ENCODE results near the gene OLFML1. TPM values are rescaled to one million over a fixed set of nuclear protein-coding genes. Genes with fewer than 3 reads are reported as not detected.

OLFML1 gene
- total and polyA plus RNA-seq, 2 donors (not counting 3 experiments of a cell fraction or from before 2014, with no cell fraction given) = not detected

- DNase-seq (ENCODE audit: low read depth, low spot score) = no peak
- no peak for FAIRE-seq
- no peak for TF ChIP-seq POLR2A (IDR thresholded peaks at IDR 0.05; ENCODE audit: low read depth, low read length)
- TF ChIP-seq CTCF (IDR thresholded peaks at IDR 0.05; ENCODE audit: extremely low read depth in 1 of 2, insufficient read depth in 1 of 2, low read depth in 1 of 2, low read length in 2 of 2) = no peak
- TF ChIP-seq POLR2AphosphoS5 (IDR thresholded peaks at IDR 0.05; ENCODE audit: insufficient read depth, low read depth, low read length) = no peak
- no peak for TF ChIP-seq MYC (IDR thresholded peaks at IDR 0.05; ENCODE audit: low read depth, low read length)
- TF ChIP-seq FOS (IDR thresholded peaks at IDR 0.05; ENCODE audit: borderline replicate concordance, insufficient read depth, low read length) = no peak
- TF ChIP-seq GATA2 (IDR thresholded peaks at IDR 0.05; ENCODE audit: insufficient read depth, insufficient read length, low read depth, low read length) = no peak
- no peak for TF ChIP-seq EZH2 (IDR thresholded peaks at IDR 0.05; ENCODE audit: borderline replicate concordance, low read depth, low read length, severe bottlenecking)
- no peak for TF ChIP-seq MAX (IDR thresholded peaks at IDR 0.05; ENCODE audit: insufficient read depth, insufficient read length)
- no peak for TF ChIP-seq JUN (IDR thresholded peaks at IDR 0.05; ENCODE audit: borderline replicate concordance, insufficient read depth, insufficient read length, low read depth)
- intact Hi-C loops (cut with micrococcal nuclease) (no loop called here), dilution Hi-C loops (cut with MboI; ENCODE audit: extremely low pct_ligation_motif_present, low sequenced_read_pairs) (no loop called here)
- Histone ChIP-seq H3K9me1 (replicated peaks; ENCODE audit: control insufficient read depth, extremely low read depth, insufficient read depth, low read length) (no peaks in the 10 kb centered on the region), H3K36me3 (ENCODE audit: control insufficient read depth in 2 of 2, extremely low read depth in 1 of 2, insufficient read depth in 2 of 2, low read length in 2 of 2) (no peaks in the 10 kb centered on the region), H2AFZ (ENCODE audit: low read depth, low read length) (no peak overlapping the region), H3K27me3 (ENCODE audit: control insufficient read depth in 2 of 2, insufficient read depth in 2 of 2, low read length in 2 of 2) (no peaks in the 10 kb centered on the region), H3K9me3 (replicated peaks; ENCODE audit: control insufficient read depth, insufficient read depth, low read length) (no peaks in the 10 kb centered on the region), H3K27ac (ENCODE audit: insufficient read depth, low read depth, low read length) (no peak overlapping the region), H4K20me1 (replicated peaks; ENCODE audit: control insufficient read depth, extremely low read depth, insufficient read depth, low read length) (no peaks in the 10 kb centered on the region), H3K79me2 (ENCODE audit: control insufficient read depth, insufficient read depth, low read length) (no peaks in the 10 kb centered on the region), H3K9ac (replicated peaks; ENCODE audit: extremely low read depth, insufficient read depth, low read length) (no peak overlapping the region), H3K4me3 (replicated peaks in 1 of 3; ENCODE audit: insufficient read depth in 1 of 3, low read depth in 1 of 3, low read length in 3 of 3) (no peak overlapping the region), H3K4me2 (ENCODE audit: insufficient read depth, low read length) (no peak overlapping the region), H3K4me1 (ENCODE audit: control insufficient read depth, extremely low read depth, insufficient read depth, low read length) (no peaks in the 10 kb centered on the region)
- no TSS peak for BruUV-seq (replicated peaks)
- POLR2A ChIA-PET = no interaction called here
- CTCF ChIA-PET = no interaction called here
These were observed 8.9 kb downstream of the OLFML1 start for GRCh38 chr11:7494086-7494745.
